HG03103 (cell line): ENCODE measurements around the gene KDF1.

Experiments used
- ATAC-seq: cut with Tn5 transposase; IDR thresholded peaks from one replicate; pipeline ENCODE4 v1.9.1; 2021; ENCODE audit warnings: low read depth; ENCODE audit not compliant: unreplicated experiment

The KDF1 gene

DNA sequence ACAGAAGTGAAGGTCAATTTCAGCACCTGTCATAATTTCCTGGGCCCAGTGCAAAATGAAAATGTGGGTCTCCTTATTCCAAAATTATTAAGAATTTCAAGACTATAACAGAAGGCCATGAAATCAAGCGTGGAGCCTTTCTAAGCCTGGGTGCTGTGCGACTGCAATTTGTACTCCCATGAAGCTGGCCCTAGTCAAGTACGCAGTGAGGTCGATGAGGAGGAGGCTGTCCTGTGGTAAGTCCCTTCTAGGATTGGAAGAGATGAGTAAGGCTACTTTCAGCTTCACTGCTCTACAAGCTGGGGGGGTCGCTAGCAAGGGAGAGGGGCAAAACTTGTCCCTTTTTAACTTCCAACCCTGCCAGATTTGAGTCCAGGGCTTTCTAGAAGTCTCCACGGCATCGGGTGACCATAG is 39.1 kb downstream of the KDF1 start:
- peak; percentile 17 for ATAC-seq

DNA sequence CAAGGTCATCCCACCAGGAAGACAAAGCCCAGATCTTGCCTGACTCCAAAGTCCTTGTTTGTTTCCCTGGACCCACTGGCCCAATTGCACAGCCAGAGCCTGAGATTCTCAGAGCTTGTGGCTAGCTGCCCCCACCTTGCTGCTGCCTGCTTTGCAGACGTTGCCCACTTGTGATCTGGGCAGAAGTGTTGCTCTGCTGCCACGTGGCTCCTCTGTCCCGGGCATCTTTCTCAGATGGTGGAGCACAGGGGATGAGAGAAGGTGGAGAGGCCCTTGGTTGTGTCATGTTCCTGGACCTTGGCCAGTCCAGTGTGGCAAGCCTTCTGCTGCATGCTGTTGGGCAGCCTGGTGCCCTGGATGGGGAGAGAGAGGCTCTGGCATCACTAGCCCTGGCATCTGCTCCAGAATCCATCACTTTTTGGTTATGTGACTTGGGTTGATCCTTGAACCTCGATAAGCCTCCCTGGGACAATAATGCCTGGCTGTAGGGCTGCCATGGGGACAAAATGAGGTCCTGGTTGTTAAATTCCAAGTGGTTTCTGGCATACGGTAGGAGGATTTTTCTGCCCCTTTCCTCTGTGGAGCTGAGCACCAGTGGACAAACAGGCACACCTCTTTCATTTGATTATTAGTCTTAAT is 44.9 kb downstream of the KDF1 start:
- no peak for ATAC-seq

DNA sequence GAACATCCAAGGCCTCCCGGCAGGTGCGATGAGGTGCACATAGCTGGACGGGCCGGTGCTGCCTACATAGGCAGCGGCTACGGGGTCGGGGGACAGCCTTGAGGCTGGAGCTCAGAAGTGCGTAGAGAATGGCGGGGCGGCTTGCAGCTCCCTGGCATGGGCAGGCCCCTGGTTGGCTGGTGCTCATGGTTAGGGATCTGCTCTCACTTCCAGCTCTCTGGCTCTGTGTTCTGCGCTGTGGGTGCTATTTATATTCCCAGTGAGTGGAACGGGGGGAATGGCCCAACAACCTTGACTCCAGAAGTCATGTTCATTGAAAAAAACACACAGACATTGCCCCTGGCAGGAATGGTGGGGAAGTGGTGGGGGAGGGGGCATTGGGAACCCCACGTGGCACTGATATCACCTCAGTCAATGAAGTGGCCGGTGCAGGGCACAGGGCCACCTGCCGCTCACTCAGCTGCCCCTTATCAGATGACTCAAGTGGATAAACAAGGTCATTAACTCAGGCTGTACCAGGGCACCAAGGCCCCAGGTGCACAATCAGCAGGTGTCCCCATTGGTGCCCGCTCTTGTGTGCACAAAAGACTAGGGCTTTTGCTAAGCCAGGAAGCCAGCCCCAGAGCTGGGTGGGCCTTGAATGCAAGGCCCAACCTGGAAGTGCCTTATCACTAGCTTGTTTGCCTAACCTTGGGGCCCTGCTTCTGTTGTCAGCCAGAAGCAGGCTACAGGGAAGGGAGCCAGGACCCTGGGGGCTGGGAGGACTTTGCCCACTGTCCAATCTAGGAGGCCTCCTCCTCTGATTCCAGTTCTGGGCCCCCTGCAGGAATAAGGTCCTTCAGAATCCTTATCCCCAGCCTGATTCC is 46.3 kb downstream of the KDF1 start, which contains the start of gene NR0B2:
NR0B2 (minus strand) TSS at position 222 of the 866 bp plus-strand sequence; CDS start at position 187, 35 bp downstream.
- no peak for ATAC-seq

DNA sequence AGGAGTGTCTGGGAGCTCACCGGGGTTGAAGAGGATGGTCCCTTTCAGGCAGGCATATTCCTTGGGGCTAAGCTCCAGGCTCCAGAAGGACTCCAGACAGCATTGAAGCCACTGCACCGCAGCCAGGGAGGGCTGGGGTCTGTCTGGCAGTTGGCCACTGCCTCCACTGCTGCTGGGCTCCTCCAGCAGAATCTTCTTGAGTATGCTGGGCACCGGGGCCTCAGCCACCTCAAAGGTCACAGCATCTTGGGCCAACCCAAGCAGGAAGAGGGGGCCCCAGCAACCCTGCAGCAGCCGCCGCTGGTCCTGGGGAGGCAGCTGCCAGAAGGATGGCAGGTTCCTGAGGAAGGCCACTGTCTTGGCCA is 46.9 kb downstream of the KDF1 start:
- no peak for ATAC-seq

DNA sequence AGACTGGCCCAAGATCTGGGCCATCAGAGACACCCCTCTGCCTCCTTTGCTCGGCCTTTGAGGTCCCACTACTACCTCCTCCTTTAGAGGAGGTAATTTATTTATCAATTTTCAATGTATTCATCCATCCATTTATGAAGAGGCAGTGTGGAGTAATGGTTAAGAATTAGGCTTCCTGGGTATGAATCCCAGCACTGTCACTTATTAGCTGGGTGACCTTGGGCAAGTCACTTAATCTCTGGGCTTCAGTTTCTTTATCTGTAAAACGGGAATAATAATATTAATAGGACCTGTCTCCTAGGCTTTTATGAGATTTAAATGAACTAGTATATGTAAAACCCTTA is 48.1 kb downstream of the KDF1 start:
- no peak for ATAC-seq

DNA sequence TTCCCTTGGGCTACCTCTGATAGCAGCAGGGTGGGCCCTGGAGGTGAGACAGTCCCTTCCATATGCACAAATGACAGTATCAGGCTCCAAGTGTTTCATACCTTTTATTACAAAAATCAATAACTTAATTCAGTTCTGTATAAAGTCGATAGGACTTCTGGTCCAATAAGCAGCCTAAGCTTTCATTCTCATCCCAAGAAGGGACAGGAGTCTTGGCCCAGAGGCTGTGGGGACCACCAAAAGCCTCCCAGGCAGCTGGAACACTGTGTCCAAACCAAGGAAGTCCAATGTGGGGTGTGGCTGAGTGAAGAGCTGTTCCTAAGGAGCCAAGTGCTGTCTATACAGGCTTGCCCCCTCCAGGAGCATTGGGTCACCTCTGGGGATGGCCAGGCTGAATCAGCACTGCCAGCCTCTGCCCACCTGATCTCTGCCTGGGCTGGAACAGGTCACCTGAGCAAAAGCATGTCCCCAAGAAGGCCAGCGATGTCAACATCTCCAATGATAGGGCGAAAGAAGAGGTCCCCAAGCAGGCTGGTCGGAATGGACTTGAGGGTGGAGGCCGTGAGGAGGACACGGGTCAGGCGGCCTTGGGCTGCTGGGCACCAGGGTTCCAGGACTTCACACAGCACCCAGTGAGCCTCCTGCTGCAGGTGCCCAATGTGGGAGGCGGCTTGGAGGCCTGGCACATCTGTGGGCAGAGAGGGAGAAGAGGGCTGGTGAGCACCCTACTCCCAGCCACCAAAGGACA is 48.7 kb downstream of the KDF1 start:
- no peak for ATAC-seq

DNA sequence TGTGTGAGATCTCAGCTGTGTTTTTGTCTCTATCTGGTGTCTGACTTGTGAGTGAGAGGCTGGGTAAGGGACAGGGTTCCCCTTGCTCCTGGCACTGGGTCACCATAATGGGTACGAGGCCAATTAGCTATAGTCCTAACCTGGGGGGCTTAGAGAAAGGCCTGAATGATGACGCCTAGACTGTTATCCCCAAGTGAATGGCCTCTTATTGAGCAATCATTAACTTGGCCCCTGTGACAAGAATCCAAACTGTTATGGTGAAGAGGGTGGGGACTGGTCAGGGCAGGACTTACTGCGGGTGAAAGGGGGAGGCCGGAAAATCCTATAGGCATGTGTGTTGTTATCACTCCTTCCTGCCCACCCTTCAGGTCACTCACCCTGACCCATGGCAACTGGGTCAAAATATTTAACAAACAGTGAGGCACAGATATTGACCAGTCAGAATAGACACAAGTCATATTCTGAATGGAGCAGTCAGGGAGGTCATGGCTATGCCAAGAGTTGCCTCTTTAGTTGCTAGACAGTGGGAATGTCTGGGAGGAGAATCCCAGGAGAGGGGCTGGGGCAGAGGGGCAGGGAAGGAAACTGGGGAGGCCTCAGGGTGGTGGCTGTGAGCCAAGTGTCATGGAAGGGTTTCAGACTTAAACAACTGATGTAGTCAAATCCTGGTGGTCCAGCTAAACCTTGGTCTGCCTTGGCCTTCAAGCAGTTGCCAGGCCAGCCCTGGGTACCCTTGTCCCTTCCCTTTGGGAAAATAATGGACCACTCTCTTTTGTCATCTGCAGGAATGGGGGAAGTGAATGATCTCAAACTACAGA is 49.7 kb downstream of the KDF1 start:
- no peak for ATAC-seq

DNA sequence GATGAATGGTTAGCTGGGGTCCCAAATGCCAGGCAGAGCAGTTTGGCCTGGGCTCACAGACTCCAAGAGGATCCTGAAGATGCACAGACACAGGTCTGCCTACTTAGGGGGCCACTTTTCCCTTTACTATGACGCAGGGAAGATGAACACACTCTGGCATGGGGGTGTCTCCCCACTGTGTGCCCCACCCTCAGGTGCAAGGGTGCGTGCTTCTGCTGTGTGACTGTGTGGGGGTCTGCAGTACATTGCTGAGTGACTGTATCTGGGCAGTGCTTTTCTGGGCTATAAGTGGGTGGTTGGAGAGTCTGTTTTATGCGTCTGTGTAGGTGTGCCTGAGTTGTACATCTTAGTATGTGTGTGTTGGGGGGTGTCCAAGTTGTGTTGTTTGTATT is 50.3 kb downstream of the KDF1 start:
- ATAC-seq, result no peak

DNA sequence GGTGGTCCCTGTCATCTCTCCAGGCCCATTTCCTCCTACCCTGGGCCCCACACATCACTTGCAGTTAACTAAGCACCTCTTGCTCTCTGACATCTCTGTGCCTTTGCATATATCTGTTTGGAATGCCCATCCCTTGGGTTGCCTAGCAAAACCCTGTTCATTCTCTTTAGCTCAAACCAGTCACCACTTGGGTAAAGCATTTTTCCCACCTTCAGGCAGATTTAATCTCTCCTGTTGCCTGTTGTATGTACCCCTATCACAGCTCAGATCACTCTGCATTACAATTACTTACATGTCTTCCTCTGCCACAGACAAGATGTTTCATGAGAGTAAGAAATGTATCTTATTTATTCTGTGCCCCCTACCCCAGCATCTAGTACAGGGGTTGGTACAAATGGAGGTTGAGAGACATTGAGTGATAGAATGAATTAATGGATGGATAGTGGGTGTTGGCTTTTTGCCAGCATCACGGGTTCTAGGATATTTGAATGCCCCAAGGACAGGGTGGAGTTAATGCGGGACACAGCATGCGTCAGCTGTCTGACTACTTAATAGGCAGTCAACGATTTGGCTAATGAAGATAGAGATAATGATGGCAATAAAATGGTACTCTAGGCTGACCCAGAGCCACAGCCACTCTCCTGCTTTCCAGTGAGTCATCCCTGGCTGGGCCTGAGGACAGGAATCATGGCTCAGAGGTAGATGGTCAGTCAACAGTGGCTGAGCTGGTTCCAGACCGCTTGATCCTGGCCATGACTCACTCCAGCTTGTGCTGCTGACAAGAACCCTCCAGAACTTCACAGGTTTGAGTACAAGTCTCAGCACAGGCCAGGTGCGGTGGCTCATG is 53.0 kb downstream of the KDF1 start:
- ATAC-seq, result no peak

DNA sequence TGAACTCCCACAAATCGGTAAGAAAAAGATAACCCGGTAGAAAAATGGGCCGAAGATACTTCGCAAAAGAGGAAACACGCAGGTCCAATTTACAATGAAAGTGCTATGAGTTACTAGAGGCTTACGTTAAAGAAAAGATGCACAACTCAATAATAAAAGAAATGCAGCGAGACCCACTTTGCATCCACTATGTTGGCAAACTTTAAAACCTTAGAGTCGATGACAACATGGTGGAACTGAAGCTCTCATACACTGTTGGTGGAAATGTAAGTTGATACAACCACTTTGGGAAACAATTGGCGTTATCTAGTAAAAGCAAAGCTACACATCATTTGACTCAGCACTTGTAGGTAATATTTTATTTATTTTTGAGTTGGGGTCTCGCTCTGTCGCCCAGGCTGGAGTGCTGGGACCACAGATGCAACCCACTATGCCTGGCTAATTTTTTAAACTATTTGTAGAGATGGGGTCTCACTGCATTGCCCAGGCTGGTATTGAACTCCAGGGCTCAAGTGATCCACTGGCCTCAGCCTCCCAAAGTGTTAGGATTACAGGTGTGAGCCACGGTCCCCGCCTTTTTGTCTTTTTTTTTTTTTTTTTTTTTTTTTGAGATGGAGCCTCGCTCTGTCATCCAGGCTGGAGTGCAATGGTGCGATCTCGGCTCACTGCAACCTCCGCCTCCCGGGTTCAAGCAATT is 59.3 kb downstream of the KDF1 start:
- no peak for ATAC-seq

DNA sequence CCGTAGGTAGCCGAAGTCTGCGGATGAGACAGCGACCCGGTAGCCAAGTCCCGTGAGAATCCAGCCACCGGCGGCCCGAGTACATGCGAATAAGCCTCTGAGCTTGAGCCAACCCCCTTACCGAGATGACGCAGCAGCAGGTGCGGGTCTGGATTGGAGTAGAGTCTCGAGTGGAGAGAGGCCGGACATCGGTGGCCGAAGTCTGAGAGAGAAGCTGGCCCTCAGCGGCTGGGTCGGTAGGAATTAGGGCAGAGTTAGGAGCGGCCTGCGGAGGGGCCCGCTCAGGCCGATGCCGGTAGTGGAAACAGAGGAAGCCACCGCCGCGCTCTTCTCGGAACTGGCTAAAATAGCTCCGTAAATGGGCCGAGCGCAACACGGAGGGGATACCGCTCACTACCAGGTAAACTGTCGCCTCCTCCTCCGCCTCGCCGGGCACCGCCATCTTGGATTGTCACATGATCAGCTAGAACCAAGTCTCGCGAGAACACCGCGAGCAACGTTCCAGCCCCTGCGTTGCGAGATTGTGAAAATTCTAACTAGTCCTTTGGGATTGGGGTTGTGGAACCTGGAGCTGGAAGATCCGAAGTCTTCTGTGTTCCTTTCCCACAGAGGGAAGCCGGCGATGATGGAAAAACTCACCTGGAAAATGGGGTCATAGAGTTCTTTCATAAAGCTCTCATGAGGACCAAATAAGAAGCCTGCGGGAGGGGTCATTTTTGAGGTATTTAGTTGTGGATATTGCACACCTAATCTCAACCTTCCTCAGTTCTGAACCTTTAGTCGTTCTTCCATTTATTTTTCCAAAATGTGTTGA is 60.1 kb downstream of the KDF1 start, which contains the start of gene GPATCH3:
GPATCH3 (minus strand) TSS at position 467 of the 814 bp plus-strand sequence; CDS start at position 442, 25 bp downstream.
- ATAC-seq, result no peak
